Stimulated activated CD8-positive, alpha-beta memory T cell treated with anti-CD3 and anti-CD28 coated beads, Interleukin-15, amount 100 ng/mL, for 24 hours (primary cell): Measurements from ENCODE around the gene FTSJ3.

Experiments used
- DNase-seq: peaks from one replicate; pipeline ENCODE4 v3.0.0-alpha.2; 2020; ENCODE audit warnings: low read depth

FTSJ3 gene

GRCh38 chr17:63842540-63843386 is 15.3 kb upstream of the FTSJ3 start, which contains the start of gene SMARCD2:
SMARCD2 (minus strand) TSS chr17:63842685; CDS start chr17:63842674, 11 bp downstream.
- DNase-seq = peak; percentile 95

GRCh38 chr17:63842173-63842539 is 14.7 kb upstream of the FTSJ3 start:
- no peak for DNase-seq

- DNase-seq = no peak
Measured at GRCh38 chr17:63841350-63842172, 14.1 kb upstream of the FTSJ3 start.

DNA sequence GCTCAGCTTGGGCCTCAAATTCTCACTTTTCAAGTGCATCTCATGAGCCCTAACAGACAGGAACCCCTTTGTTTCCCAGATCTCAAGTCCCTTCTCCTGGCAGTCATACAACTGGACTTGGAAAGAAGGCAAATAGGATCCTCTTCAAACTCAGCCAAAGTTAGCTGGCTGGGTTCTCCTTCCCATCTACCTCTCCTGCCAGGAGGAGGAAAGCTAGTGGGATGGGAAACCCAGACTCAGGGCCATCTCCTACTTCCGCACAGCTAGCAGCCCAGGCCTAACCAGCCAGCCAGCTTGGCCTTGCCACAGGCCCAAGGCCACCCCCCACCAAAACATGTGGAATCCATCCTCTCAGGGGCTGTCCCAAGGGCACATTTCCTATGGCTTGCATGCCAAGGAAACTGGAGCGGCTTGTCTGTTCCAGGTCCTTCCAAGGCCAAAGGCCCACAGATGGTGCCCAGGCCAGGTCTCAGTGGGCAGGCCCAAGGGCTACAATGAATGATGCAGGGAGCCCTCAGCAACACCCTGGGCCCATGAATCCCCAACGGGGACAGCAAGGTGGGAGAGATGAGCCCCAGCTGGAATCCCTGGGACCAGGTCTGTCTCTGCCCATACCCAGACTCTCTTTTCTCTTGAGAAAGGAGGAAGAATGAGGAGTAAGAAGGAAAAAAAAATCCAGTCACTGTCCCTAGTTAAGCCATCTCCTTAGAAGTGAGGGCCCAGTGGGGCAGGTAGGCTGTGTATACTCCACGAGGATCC is 13.3 kb upstream of the FTSJ3 start:
- no peak for DNase-seq

GRCh38 chr17:63838631-63839171 is 11.2 kb upstream of the FTSJ3 start:
- DNase-seq = no peak

- no peak for DNase-seq
Measured at GRCh38 chr17:63837962-63838600, 10.6 kb upstream of the FTSJ3 start.

- no peak for DNase-seq
Measured at GRCh38 chr17:63837480-63837879, 10.0 kb upstream of the FTSJ3 start.

DNA sequence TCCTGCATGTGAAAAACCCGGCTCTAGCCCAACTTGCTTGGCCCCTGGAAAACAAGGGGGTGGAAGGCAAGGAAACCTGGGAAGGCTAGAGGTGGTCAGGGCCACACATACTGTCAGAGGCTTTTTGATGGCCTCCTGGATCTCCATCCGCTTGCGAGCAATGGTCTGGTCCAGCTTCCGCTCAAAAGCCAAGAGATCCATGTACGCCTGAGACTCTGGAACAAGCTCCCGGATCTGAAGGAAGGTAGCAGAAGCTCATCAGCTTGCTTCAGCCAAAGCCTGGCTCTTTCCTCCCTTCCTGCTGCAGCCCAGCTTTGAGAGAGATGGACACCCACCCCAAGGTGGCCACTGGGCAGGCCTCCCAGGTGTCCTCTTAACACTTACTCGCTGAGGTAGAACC is 9.3 kb upstream of the FTSJ3 start:
- no peak for DNase-seq

DNA sequence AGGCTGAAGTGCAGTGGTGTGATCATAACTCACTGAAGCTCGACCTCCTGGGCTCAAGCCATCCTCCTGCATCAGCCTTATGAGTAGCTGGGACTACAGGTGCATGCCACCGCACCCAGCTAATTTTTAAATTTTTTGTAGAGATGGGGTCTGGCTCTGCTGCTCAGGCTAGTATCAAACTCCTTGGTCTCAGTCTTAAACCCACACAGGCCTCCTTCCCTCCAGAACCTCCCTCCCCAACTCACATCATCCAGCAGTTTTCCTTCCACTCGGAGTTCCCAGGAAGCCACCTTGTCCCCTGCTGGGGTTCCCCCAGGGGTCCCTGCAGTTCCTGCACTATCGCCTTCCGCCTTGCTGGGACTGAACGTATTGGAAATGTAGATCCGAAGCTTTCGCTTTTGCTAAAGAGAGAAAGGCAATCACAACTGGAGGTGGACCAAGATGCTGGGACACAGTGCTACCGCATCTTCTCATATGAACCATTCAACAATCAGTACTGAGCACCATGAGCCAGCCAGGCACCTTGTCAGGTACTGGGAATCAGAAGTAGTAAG is 7.8 kb upstream of the FTSJ3 start:
- DNase-seq = no peak

DNA sequence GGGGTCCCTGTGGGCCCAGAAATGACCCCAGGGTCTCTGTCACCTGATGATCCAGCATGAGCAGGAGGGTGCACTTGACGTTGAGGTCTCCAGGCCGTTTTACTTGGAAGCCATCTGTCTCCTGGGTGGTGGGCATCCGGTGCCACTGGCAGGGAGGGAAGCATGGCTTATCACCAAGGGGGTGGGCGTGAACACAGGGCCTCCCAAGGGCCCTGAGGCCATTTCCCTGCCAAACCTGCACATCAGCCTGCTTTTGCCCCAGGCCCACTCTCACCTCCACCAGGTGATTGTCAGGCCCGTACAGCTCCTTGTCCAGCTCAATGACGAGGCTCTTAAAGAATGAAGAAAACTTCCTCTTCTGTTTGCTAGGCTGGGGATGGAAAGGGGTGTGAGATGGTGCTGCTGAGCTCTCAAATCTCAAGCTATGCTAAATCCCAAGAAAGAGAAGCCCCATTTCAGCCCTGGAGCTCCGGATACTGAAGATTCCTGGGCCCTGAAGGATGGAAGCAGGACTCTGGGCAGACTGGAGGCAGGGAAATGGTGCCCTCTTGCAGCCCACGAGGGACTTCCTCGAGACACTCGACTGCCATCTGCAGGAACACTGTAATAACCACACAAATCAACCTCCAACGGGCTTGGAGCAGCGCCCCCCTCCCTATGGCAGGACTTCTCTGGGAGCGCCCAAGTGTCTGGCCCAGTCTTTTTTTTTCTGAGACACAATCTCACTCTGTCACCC is 7.1 kb upstream of the FTSJ3 start:
- no peak for DNase-seq

DNA sequence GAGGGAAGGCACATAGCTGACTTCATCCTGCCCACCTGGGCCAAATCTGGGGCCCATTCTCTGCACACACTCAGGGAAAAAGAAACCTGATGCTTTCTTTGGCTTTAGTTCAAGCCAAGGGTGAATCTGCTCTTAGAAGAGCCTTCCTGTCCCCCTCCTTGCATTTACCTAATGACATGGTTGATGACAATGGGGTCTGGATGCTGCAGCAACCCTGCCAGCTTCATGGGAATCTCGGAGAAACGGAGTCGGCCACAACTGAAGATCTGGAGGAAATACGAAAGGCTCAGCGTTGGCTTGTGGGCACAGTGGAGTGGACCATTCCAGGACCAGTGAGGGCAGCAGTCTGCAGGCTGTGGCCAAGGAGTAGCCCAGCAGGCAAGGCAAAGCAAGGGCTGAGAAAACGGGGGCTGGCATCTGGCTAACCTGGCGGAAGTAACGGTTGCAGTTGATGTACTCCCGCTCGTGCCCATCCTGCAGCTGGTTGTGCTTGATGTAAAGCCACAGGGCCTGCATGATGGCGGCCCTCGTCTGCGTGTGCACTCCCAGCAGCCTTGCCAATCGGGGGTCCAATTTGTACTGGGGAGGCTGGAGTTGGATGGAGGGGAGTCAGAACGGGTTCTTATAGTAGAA is 6.4 kb upstream of the FTSJ3 start:
- DNase-seq = no peak

DNA sequence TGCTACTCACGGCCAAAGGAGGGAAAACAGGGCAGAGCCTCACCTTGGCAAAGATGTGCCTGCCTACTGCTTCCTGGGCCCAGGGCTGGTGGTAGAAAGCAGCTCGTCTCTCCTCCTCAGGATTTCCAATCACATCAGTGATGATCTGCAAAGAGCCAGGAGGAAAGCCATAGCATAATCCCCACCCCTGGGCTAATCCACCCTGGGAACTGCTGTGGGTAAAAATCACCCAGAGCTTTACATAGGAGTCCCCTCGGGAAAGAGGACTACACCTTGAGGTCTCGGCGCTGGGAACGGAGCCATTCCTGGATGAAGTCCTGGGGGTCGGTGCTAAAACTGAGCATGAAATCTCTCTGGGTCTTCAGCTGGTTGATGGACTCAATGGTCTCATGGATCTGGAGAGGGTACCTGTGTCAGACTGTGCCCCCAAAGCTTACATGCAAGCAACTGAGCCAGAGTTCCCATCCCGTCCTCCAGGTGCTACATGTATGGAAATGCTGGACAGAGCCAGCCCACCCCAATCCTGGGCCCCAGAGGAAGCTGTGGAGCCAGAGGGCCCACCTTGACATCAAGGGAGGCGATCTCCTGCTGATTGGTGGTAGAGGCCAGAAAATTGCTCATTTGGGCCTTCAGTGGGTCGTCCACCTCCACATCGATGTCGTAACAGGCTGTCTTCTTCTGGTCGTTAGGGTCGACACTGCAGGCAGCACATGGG is 5.7 kb upstream of the FTSJ3 start:
- DNase-seq = no peak

DNA sequence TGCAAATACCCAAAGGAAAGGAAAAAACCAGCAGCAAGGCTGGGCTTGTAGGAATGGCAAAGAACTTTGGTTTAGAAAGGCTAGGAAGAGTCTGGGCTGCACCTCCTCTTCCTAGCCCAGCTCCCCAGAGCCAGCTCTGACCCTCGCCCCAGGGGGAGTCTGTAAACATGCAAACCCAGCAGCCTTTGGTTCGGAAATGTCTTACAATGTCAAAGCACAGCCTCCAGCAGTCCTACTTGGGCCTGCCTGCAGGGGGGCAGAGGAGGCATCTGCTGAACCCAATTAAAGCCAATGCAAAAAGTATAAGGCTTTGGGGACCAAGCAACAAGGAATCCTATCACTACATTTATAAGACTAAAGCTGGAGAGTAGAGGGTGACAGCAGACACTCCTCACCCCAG is 5.0 kb upstream of the FTSJ3 start:
- no peak for DNase-seq

DNA sequence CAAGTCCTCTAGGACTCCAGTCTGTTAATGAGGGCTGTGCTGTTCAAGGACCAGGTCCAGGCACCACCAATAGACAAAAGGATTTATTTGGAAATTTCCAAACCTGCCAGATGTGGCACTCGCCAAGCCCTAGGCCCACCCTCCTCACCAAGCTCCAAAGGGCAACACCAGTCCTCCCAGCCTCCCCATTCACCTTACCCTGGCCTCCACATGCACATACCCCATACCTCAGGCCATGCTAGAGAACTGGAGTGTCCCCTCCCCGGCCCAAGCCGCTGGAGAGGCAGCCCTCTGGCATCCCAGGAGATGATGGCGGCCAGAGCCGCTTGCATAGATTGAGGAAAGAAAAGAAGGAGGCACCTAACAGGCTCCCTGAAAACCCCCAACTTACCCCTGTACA is 4.6 kb upstream of the FTSJ3 start:
- no peak for DNase-seq

DNA sequence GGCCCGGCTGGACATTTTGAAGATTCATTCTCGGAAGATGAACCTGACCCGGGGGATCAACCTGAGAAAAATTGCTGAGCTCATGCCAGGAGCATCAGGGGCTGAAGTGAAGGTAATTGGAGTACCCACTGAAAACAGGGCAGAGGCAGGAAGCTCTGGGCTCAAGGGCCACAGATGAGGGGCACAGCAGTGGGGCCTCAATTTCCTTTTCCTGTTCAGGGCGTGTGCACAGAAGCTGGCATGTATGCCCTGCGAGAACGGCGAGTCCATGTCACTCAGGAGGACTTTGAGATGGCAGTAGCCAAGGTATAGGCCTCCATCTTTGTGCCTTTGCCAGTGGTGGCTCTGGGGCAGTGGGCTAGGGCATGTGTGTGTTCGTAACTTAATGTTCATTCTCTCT is 4.0 kb upstream of the FTSJ3 start:
- no peak for DNase-seq

DNA sequence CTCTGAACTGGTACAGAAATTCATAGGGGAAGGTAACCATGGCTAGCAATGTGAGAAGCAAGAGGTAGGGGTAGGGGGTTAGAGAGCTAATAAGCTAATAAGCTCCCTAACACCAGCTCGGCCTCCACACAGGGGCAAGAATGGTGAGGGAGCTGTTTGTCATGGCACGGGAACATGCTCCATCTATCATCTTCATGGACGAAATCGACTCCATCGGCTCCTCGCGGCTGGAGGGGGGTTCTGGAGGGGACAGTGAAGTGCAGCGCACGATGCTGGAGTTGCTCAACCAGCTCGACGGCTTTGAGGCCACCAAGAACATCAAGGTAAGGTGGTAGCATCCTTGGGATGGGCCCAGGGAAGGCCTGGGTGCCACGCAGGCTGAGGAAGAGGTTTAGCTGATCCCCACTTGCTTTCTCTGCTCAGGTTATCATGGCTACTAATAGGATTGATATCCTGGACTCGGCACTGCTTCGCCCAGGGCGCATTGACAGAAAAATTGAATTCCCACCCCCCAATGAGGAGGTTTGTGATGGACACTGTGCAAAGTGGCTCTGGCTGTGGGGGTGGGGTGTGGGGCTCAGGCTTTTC is 3.5 kb upstream of the FTSJ3 start:
- no peak for DNase-seq

DNA sequence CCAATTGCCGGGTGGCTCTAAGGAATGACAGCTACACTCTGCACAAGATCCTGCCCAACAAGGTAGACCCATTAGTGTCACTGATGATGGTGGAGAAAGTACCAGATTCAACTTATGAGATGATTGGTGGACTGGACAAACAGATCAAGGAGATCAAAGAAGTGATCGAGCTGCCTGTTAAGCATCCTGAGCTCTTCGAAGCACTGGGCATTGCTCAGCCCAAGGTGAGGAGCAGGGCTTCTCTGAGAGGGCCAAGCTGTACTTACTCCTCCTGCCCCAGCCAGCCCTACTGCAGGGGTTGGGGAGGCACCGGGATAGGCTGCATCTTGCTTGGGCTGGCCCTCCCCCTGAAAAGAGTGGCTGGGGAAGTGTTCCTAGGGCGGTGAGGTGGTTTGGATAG is 2.8 kb upstream of the FTSJ3 start:
- no peak for DNase-seq

GRCh38 chr17:63828936-63829335 is 1.5 kb upstream of the FTSJ3 start:
- DNase-seq = no peak

GRCh38 chr17:63827801-63828221 is 348 bp upstream of the FTSJ3 start:
- DNase-seq = no peak
